SJSA1 (cell line): ENCODE measurements around the gene HDC. TPM values are rescaled to one million over a fixed set of nuclear protein-coding genes. Genes with fewer than 3 reads are reported as not detected.

ENCODE experiments used
- DNase-seq, 2 experiments: peaks; one replicate each; pipeline ENCODE4 v3.0.0-alpha.2; 2015 to 2020; ENCODE audit warnings: low spot score in 2 of 2, low read depth in 1 of 2
- H3K27ac ChIP-seq: fragments of 250-450 bp; sonication (Bioruptor Pico); 2 replicates; pipeline ENCODE4 v1.5.1; 2020; ENCODE audit warnings: mild to moderate bottlenecking, moderate library complexity
- H3K27me3 ChIP-seq: fragments of 250-450 bp; sonication (Bioruptor Pico); replicated peaks from 2 replicates; pipeline ENCODE4 v1.5.1; 2020; ENCODE audit warnings: mild to moderate bottlenecking, moderate library complexity
- H3K36me3 ChIP-seq: fragments of 250-450 bp; sonication (Bioruptor Pico); 2 replicates; pipeline ENCODE4 v1.5.1; 2020; ENCODE audit warnings: mild to moderate bottlenecking
- H3K4me1 ChIP-seq: fragments of 250-450 bp; sonication (Bioruptor Pico); replicated peaks from 2 replicates; pipeline ENCODE4 v1.6.1; 2021; ENCODE audit warnings: mild to moderate bottlenecking
- H3K4me3 ChIP-seq: fragments of 250-450 bp; sonication (Bioruptor Pico); 2 replicates; pipeline ENCODE4 v1.5.1; 2020; ENCODE audit warnings: mild to moderate bottlenecking
- H3K9me3 ChIP-seq: fragments of 250-450 bp; sonication (Bioruptor Pico); replicated peaks from 2 replicates; pipeline ENCODE4 v1.5.1; 2020; ENCODE audit warnings: mild to moderate bottlenecking
- total RNA-seq: library from RNA; depleted of rRNA; stranded (reverse); fragments of >200 nt; shearing (Covaris generic); gene quantifications from 2 replicates; pipeline ENCODE4 v1.2.3, GENCODE V29; 2014; rRNA removed

Gene HDC
- total RNA-seq, 1 experiment from 2014 or later, result not detected

- no peaks in the 10 kb centered on the region for H3K4me1 ChIP-seq
- H3K27ac ChIP-seq, result no peak overlapping the region
- no peaks in the 10 kb centered on the region for H3K9me3 ChIP-seq
- H3K27me3 ChIP-seq, result no peaks in the 10 kb centered on the region
- H3K4me3 ChIP-seq, result no peak overlapping the region
- DNase-seq, result no peak
- H3K36me3 ChIP-seq, result no peaks in the 10 kb centered on the region
Measured at GRCh38 chr15:50192164-50192563, 73.4 kb downstream of the HDC start.

Other genes starting within 250 kb of the HDC start
- 0.16 TPM in 1 of 2 replicates, not detected in the other for gene ATP8B4, start 146.5 kb downstream of the HDC start, total RNA-seq
- gene SLC27A2, start 83.5 kb downstream of the HDC start, total RNA-seq, result 0.13 TPM in 1 of 2 replicates, not detected in the other
- 67.9 and 76.2 TPM in 2 replicates for gene GABPB1, start 89.5 kb upstream of the HDC start, total RNA-seq
- gene USP8, start 158.7 kb upstream of the HDC start, total RNA-seq, result 57.5 and 63.3 TPM in 2 replicates